ENCODE results near the gene DHRS4. TPM values are rescaled to one million over a fixed set of nuclear protein-coding genes. Genes with fewer than 3 reads are reported as not detected.

DHRS4 gene
- 41.5 and 50.0 TPM in 2 replicates for total RNA-seq

GRCh38 chr14:23953464-23954278, at the start of gene DHRS4:
Gene DHRS4 (plus strand): TSS chr14:23953770. CDS start chr14:23953789, 19 bp downstream.

DNA sequence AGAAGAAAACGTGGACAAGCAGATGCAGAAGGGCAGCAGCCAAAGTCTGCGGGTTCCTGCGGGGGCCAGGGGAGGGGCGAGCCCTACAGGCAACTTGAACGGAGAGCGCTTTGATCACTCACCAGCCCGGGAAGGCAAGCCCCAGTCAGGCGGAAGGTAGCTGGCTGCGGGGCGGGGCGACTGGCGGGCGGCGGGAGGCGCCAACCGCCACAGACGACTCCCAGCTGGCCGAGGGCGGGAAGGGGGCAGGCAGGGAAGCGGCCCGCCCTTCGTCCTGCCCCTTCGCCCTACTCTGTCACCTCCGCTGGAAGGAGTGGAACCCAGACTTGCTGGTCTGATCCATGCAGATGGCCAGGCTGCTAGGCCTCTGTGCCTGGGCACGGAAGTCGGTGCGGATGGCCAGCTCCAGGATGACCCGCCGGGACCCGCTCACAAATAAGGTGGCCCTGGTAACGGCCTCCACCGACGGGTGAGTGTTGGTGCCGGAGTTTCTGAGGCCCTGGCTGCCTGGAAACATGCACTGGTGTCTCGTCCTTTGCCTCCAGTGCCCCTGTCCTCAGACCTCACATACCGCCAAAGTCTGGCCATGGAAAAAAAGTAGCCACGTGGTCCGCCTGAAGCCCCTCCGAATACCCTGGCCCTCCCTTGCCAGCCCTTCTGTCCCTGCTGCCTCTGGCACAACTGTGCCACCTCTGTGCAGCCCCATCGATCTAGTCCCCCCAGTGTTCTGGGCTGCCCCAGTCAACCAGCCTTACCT, 35.2 kb downstream of the DHRS4 start, which contains the start of gene DHRS4L2:
Gene DHRS4L2 (plus strand): TSS at position 323 of the 757 bp plus-strand sequence. CDS start 19 bp downstream, at position 342.

Other genes with a start within 250 kb of the DHRS4 start
- 10.7 and 14.2 TPM in 2 replicates for gene DHRS4L2, start 35.2 kb downstream of the DHRS4 start, total RNA-seq
- gene CARMIL3, start 98.2 kb downstream of the DHRS4 start, total RNA-seq, result 0.64 TPM in 1 of 2 replicates, not detected in the other
- not detected in 2 replicates for gene CPNE6, start 117.8 kb downstream of the DHRS4 start, total RNA-seq
- 19.4 and 71.2 TPM in 2 replicates for gene PCK2, start 140.5 kb downstream of the DHRS4 start, total RNA-seq
- 21.0 and 34.9 TPM in 2 replicates for gene DCAF11, start 161.0 kb downstream of the DHRS4 start, total RNA-seq
- 1.0 and 3.0 TPM in 2 replicates for gene NRL, start 161.2 kb downstream of the DHRS4 start, total RNA-seq
- 0.80 TPM in 1 of 2 replicates, not detected in the other for gene FITM1, start 176.9 kb downstream of the DHRS4 start, total RNA-seq
- gene PSME1, start 182.4 kb downstream of the DHRS4 start, total RNA-seq, result 145 and 188 TPM in 2 replicates
- gene EMC9, start 187.8 kb downstream of the DHRS4 start, total RNA-seq, result 25.0 and 26.4 TPM in 2 replicates
- 28.7 and 159 TPM in 2 replicates for gene PSME2, start 192.8 kb downstream of the DHRS4 start, total RNA-seq
- gene RNF31, start 193.7 kb downstream of the DHRS4 start, total RNA-seq, result 37.0 and 77.7 TPM in 2 replicates
- 44.6 and 54.7 TPM in 2 replicates for gene IRF9, start 207.5 kb downstream of the DHRS4 start, total RNA-seq
- 2.2 and 28.7 TPM in 2 replicates for gene REC8, start 218.3 kb downstream of the DHRS4 start, total RNA-seq
- gene IPO4, start 235.0 kb downstream of the DHRS4 start, total RNA-seq, result 24.0 and 41.4 TPM in 2 replicates
- gene TM9SF1, start 241.7 kb downstream of the DHRS4 start, total RNA-seq, result 67.5 and 79.2 TPM in 2 replicates